Activated CD8-positive, alpha-beta memory T cell treated with anti-CD3 and anti-CD28 coated beads for 36 hours (primary cell): ENCODE measurements around the gene MALRD1. TPM values are rescaled to one million over a fixed set of nuclear protein-coding genes. Genes with fewer than 3 reads are reported as not detected.

ENCODE experiments used
- CTCF ChIA-PET: fragments of 350-600 bp; sonication (Branson Sonifier 250); formaldehyde crosslinking; loops from one replicate; lab custom pipeline; 2021; ENCODE audit warnings: antibody characterized with exemption; lab: Charles Lee
- POLR2A ChIA-PET: fragments of 350-600 bp; sonication (Branson Sonifier 250); formaldehyde crosslinking; loops from one replicate; lab custom pipeline; 2021; ENCODE audit warnings: antibody characterized with exemption; lab: Charles Lee
- total RNA-seq, 2 experiments: library from RNA; stranded (reverse); gene quantifications; one replicate each; pipeline ENCODE4 v1.2.3, GENCODE V29; 2021

The MALRD1 gene
- total RNA-seq, 2 experiments from 2014 or later, result not detected

DNA sequence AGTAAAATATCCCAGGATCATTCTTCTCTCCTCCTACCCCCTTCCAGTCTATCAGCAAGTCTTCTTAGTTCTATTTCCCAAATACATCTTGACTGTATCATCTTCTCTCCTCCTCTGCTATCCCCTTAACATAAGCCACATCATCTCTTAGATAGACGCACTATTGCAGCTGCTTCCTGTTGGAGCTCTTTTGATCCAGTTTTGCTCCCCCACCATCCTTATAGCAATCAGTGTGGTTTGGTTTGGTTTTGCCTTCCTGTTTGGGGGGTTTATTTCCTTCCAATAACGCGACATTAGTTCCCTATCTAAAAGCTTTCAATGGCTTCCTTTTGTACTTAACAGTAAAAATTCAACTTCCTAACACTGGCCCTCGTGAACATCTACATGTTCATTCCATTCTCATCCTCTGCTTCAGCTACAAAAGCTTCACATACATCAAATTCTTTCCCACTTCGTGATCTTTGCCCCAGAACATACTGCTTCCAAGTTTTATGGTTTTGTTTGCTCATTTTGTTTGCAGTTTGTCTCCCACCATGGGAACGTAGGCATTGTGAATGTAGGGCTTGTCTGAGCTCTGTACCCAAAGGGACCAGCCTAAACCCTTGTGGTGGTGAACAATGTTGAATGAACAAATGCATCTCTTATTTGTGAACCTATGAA lies 734.0 kb downstream of the MALRD1 start:
- ChIA-PET CTCF (no interaction called here), POLR2A (no interaction called here)

DNA sequence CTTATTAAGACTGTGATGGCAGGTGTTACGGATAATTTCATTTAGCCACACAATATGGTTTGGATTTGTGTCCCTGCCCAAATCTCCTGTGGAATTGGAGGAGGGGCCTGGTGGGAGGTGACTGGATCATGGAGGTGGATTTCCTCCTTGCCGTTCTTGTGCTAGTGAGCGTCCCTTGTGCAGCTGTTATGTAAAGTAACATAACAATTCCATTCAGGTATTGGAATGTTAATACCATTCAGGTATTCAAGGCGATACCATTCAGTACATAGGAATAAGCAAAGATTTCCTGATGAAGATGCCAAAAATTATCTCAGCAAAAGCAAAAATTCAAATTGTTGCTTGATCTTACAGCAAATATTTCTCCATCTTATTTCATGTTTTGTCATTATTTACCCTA lies 735.1 kb downstream of the MALRD1 start:
- ChIA-PET CTCF (no interaction called here), POLR2A (no interaction called here)
